Hair follicle dermal papilla cell (primary cell): Measurements from ENCODE around the gene CD40LG. TPM values are rescaled to one million over a fixed set of nuclear protein-coding genes. Genes with fewer than 3 reads are reported as not detected.

Experiments
- total RNA-seq: library from RNA; depleted of rRNA; stranded (reverse); fragments of >200 nt; gene quantifications from 2 replicates; pipeline ENCODE4 v1.2.3, GENCODE V29; 2012

The CD40LG gene
- not detected in 2 replicates for total RNA-seq

DNA sequence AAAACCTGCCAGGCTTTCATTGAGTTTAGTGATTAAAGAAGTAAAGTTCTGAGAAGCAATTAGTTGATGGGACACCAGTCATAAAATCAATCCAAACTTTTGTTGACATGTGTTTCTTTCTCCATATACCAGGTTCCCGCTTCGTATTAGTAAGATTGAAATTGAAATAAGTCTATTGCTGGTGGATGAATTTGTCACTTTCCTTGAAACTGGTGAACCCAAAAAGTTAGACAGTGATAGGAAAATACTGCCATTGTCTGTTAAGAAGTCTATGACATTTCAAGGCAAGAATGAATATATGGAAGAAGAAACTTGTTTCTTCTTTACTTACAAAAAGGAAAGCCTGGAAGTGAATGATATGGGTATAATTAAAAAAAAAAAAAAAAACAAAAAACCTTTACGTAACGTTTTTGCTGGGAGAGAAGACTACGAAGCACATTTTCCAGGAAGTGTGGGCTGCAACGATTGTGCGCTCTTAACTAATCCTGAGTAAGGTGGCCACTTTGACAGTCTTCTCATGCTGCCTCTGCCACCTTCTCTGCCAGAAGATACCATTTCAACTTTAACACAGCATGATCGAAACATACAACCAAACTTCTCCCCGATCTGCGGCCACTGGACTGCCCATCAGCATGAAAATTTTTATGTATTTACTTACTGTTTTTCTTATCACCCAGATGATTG lies at the start of gene CD40LG:
Gene CD40LG (plus strand): TSS at position 482 of the 684 bp plus-strand sequence. CDS start 91 bp downstream, at position 573.

Other genes with a start within 250 kb of the CD40LG start
- not detected in 2 replicates for gene BRS3, start 160.2 kb upstream of the CD40LG start, total RNA-seq
- gene HTATSF1, start 150.6 kb upstream of the CD40LG start, total RNA-seq: 25.5 and 29.4 TPM in 2 replicates
- not detected in 2 replicates for gene VGLL1, start 115.9 kb upstream of the CD40LG start, total RNA-seq
- 32.5 and 34.6 TPM in 2 replicates for gene ARHGEF6, start 132.8 kb downstream of the CD40LG start, total RNA-seq
- 158 and 235 TPM in 2 replicates for gene RBMX, start 232.6 kb downstream of the CD40LG start, total RNA-seq